Hematopoietic multipotent progenitor cell treated with erythropoietin and hydrocortisone succinate and interleukin-3 and kit ligand, for 15 days (in vitro differentiated cells): Measurements from ENCODE around the gene SPRED2.
A peak's percentile ranks its signal among the peaks of the same experiment; 100 is the strongest.

Experiments
- DNase-seq: peaks from one replicate; pipeline ENCODE4 v3.0.0-alpha.2; 2015; ENCODE audit warnings: low spot score

SPRED2 gene

GRCh38 chr2:65366595-65367125 is 65.7 kb downstream of the SPRED2 start:
- peak; percentile 22 for DNase-seq

- no peak for DNase-seq
Observed at GRCh38 chr2:65364986-65365733, 67.2 kb downstream of the SPRED2 start.

GRCh38 chr2:65363879-65364666 is 68.3 kb downstream of the SPRED2 start:
- DNase-seq, result no peak

GRCh38 chr2:65361623-65362022 is 70.8 kb downstream of the SPRED2 start:
- DNase-seq, result no peak

GRCh38 chr2:65360441-65360840 is 72.0 kb downstream of the SPRED2 start:
- DNase-seq, result no peak

GRCh38 chr2:65358678-65359400 is 73.6 kb downstream of the SPRED2 start:
- DNase-seq, result no peak

GRCh38 chr2:65357959-65358294 is 74.5 kb downstream of the SPRED2 start:
- DNase-seq, result no peak

- DNase-seq, result no peak
Observed at GRCh38 chr2:65357095-65357958, 75.1 kb downstream of the SPRED2 start.

- DNase-seq, result no peak
Observed at GRCh38 chr2:65355186-65355831, 77.1 kb downstream of the SPRED2 start.

GRCh38 chr2:65354773-65355172 is 77.6 kb downstream of the SPRED2 start:
- no peak for DNase-seq

- DNase-seq, result no peak
Observed at GRCh38 chr2:65353927-65354326, 78.5 kb downstream of the SPRED2 start.

- no peak for DNase-seq
Observed at GRCh38 chr2:65353046-65353445, 79.4 kb downstream of the SPRED2 start.

GRCh38 chr2:65351948-65352595 is 80.3 kb downstream of the SPRED2 start:
- no peak for DNase-seq

- no peak for DNase-seq
Observed at GRCh38 chr2:65351234-65351947, 81.0 kb downstream of the SPRED2 start.

- DNase-seq, result no peak
Observed at GRCh38 chr2:65350651-65351056, 81.7 kb downstream of the SPRED2 start.

- peak; percentile 18 for DNase-seq
Observed at GRCh38 chr2:65349863-65350262, 82.5 kb downstream of the SPRED2 start.

GRCh38 chr2:65347913-65348312 is 84.5 kb downstream of the SPRED2 start:
- DNase-seq, result no peak

GRCh38 chr2:65345631-65346030 is 86.8 kb downstream of the SPRED2 start:
- no peak for DNase-seq

GRCh38 chr2:65344689-65345088 is 87.7 kb downstream of the SPRED2 start:
- DNase-seq, result no peak

GRCh38 chr2:65344182-65344581 is 88.2 kb downstream of the SPRED2 start:
- DNase-seq, result no peak
